Lower leg skin (tissue), 3 donors: ENCODE data around the gene TLR6.

ENCODE experiments used
- POLR2A ChIP-seq, 2 donors: fragments of 450-650 bp; IDR thresholded peaks; one replicate each; pipeline ENCODE4 v1.6.1; 2016 to 2017; ENCODE audit warnings: antibody characterized with exemption in 2 of 2, mild to moderate bottlenecking in 1 of 2, moderate library complexity in 1 of 2
- TF ChIP-seq, protein P1 (sequence below), 3 donors: fragments of 450-650 bp; IDR thresholded peaks; one replicate each; pipeline ENCODE4 v1.5.1; 2016; ENCODE audit warnings: antibody characterized with exemption in 3 of 3, mild to moderate bottlenecking in 3 of 3, moderate library complexity in 2 of 3

DNA sequence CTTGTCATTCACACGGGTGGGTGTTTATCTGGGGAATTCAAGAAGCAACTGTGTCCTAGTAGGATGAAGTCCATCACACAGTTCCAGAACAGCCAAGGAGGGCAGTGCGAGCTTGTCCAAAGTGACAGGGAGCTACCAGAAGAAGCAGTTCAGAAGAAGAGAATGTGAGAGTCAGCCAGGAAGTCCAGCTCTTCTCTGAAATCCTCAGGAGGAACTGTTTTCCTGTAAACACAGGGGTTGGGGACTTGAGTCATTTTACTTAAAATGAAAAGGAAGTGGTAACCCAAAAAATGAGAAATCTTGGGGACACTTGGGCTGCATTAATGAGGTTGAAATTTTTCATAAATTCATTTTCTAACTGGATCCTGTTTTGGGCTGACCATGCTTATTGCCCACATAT lies 65.6 kb downstream of the TLR6 start:
- TF ChIP-seq, protein P1, sequence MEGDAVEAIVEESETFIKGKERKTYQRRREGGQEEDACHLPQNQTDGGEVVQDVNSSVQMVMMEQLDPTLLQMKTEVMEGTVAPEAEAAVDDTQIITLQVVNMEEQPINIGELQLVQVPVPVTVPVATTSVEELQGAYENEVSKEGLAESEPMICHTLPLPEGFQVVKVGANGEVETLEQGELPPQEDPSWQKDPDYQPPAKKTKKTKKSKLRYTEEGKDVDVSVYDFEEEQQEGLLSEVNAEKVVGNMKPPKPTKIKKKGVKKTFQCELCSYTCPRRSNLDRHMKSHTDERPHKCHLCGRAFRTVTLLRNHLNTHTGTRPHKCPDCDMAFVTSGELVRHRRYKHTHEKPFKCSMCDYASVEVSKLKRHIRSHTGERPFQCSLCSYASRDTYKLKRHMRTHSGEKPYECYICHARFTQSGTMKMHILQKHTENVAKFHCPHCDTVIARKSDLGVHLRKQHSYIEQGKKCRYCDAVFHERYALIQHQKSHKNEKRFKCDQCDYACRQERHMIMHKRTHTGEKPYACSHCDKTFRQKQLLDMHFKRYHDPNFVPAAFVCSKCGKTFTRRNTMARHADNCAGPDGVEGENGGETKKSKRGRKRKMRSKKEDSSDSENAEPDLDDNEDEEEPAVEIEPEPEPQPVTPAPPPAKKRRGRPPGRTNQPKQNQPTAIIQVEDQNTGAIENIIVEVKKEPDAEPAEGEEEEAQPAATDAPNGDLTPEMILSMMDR (IDR thresholded peaks at IDR 0.05), result no peak
- no peak for TF ChIP-seq POLR2A (IDR thresholded peaks at IDR 0.05)
